OCI-LY1 (cell line): Measurements from ENCODE around the gene FIZ1.

Source experiments
- H2AFZ ChIP-seq: fragments of 200-600 bp; sonication (generic), shearing (Covaris generic); 2 replicates; pipeline ENCODE4 v1.6.0; 2014; ENCODE audit warnings: antibody characterized with exemption, mild to moderate bottlenecking, low read length
- H3F3A ChIP-seq: fragments of 200-600 bp; sonication (generic), shearing (Covaris generic); 2 replicates; pipeline ENCODE4 v1.6.0; 2014; ENCODE audit warnings: mild to moderate bottlenecking, antibody characterized with exemption, low read length, moderate library complexity; ENCODE audit not compliant: insufficient read depth
- H3K27ac ChIP-seq: fragments of 200-600 bp; sonication (generic); 2 replicates; pipeline ENCODE4 v1.5.1; 2014; ENCODE audit warnings: low read length, mixed run types, mild to moderate bottlenecking, low read depth; ENCODE audit not compliant: poor library complexity, severe bottlenecking
- H3K27me3 ChIP-seq: fragments of 200-600 bp; sonication (generic); 2 replicates; pipeline ENCODE4 v1.6.0; 2014; ENCODE audit warnings: antibody characterized with exemption, mild to moderate bottlenecking, low read length, moderate library complexity; ENCODE audit not compliant: insufficient read depth
- H3K36me3 ChIP-seq: fragments of 200-600 bp; sonication (generic); 2 replicates; pipeline ENCODE4 v1.6.1; 2014; ENCODE audit warnings: mild to moderate bottlenecking, antibody characterized with exemption, low read length, moderate library complexity, mixed read lengths; ENCODE audit not compliant: insufficient read depth
- H3K4me1 ChIP-seq: fragments of 200-600 bp; sonication (generic); 2 replicates; pipeline ENCODE4 v1.5.1; 2014; ENCODE audit warnings: mild to moderate bottlenecking, low read length, moderate library complexity; ENCODE audit not compliant: insufficient read depth, severe bottlenecking
- H3K4me2 ChIP-seq: fragments of 200-600 bp; sonication (generic), shearing (Covaris generic); 2 replicates; pipeline ENCODE4 v1.6.1; 2014; ENCODE audit warnings: low read length
- H3K4me3 ChIP-seq: fragments of 200-600 bp; sonication (generic); 2 replicates; pipeline ENCODE4 v1.5.1; 2014; ENCODE audit warnings: low read length, low read depth, mild to moderate bottlenecking, mixed read lengths; ENCODE audit not compliant: poor library complexity, severe bottlenecking
- H3K79me2 ChIP-seq: fragments of 200-600 bp; shearing (Covaris generic); 2 replicates; pipeline ENCODE4 v1.6.1; 2016; ENCODE audit warnings: mixed run types, low read length, mixed read lengths; ENCODE audit not compliant: insufficient read depth
- H3K9ac ChIP-seq: fragments of 200-600 bp; sonication (generic), shearing (Covaris generic); 2 replicates; pipeline ENCODE4 v1.6.1; 2014; ENCODE audit warnings: mild to moderate bottlenecking, low read length, mixed read lengths
- H3K9me2 ChIP-seq: fragments of 200-600 bp; sonication (generic), shearing (Covaris generic); 2 replicates; pipeline ENCODE4 v1.6.1; 2014; ENCODE audit warnings: low read depth, mild to moderate bottlenecking, low read length, mixed read lengths
- H3K9me3 ChIP-seq: fragments of 200-600 bp; shearing (Covaris generic); 2 replicates; pipeline ENCODE4 v1.6.1; 2014; ENCODE audit warnings: low read length, mixed read lengths
- H4K20me1 ChIP-seq: fragments of 200-600 bp; sonication (generic), shearing (Covaris generic); 2 replicates; pipeline ENCODE4 v1.6.0; 2016; ENCODE audit warnings: mild to moderate bottlenecking, low read length; ENCODE audit not compliant: insufficient read depth
- EZH2 ChIP-seq: fragments of 200-600 bp; sonication (generic), shearing (Covaris generic); IDR thresholded peaks from 2 replicates; pipeline ENCODE4 v1.8.0; 2017; ENCODE audit warnings: borderline replicate concordance, mixed run types, mild to moderate bottlenecking, antibody characterized with exemption, low read length, moderate library complexity, mixed read lengths
- TF ChIP-seq, protein P1 (sequence below): fragments of 200-600 bp; sonication (generic), shearing (Covaris generic); IDR thresholded peaks from 2 replicates; pipeline ENCODE4 v1.5.1; 2017; ENCODE audit warnings: mild to moderate bottlenecking, antibody characterized with exemption, low read length, moderate library complexity, mixed read lengths

FIZ1 gene

DNA sequence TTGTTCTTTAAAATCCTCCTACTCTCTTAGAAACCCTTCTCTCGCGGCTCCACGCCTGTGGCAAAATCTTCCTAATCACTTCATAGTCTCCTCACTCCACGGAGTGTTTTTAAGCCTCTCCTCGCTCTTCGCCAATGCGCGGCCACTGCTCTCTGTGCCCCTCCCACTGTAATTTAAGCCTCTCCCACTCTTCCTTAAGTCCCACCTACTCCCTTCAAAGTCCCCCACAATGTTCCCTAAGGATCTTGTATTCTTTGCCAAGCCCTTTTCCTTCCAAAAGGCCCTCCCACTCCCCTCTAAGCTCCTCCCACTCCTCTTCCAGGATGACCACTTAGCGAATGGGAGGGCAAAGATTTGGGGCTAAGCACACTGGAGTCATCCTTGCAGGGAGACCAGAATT, 1.3 kb downstream of the FIZ1 start:
- no peak overlapping the region for H2AFZ ChIP-seq
- no peaks in the 10 kb centered on the region for H3K27me3 ChIP-seq
- TF ChIP-seq, protein P1, sequence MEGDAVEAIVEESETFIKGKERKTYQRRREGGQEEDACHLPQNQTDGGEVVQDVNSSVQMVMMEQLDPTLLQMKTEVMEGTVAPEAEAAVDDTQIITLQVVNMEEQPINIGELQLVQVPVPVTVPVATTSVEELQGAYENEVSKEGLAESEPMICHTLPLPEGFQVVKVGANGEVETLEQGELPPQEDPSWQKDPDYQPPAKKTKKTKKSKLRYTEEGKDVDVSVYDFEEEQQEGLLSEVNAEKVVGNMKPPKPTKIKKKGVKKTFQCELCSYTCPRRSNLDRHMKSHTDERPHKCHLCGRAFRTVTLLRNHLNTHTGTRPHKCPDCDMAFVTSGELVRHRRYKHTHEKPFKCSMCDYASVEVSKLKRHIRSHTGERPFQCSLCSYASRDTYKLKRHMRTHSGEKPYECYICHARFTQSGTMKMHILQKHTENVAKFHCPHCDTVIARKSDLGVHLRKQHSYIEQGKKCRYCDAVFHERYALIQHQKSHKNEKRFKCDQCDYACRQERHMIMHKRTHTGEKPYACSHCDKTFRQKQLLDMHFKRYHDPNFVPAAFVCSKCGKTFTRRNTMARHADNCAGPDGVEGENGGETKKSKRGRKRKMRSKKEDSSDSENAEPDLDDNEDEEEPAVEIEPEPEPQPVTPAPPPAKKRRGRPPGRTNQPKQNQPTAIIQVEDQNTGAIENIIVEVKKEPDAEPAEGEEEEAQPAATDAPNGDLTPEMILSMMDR: no peak
- no peak for TF ChIP-seq EZH2
- H3K9me3 ChIP-seq: no peaks in the 10 kb centered on the region
- no peaks in the 10 kb centered on the region for H4K20me1 ChIP-seq
- no peak overlapping the region for H3K9ac ChIP-seq
- H3K9me2 ChIP-seq: no peaks in the 10 kb centered on the region
- peaks cover 20% of the 10 kb centered on the region for H3K36me3 ChIP-seq
- no peak overlapping the region for H3K27ac ChIP-seq
- no peaks in the 10 kb centered on the region for H3F3A ChIP-seq
- no peak overlapping the region for H3K4me3 ChIP-seq
- no peaks in the 10 kb centered on the region for H3K79me2 ChIP-seq
- H3K4me1 ChIP-seq: peaks cover 11% of the 10 kb centered on the region
- H3K4me2 ChIP-seq: no peak overlapping the region

DNA sequence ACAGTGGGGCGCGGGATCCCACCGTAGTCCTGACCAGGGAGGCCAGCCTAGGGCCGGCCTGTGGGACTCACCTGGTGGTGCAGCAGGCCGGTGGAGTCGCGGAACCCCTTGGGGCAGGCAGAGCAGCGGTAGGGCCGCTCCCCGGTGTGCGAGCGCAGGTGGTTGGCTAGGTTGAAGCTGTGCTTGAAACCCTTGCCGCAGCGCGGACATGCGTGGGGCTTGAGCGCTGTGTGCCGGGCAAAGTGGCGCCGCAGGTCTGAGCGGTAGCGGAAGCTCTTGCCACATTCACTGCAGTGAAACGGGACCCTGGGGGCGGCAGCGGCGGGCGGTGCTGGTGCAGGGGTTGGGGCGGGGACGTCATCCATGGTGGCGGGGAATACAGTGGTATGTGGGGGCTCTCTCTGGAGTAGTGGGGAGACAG, 1.8 kb downstream of the FIZ1 start:
- TF ChIP-seq EZH2: no peak
- TF ChIP-seq, protein P1: no peak
- no peak overlapping the region for H3K4me3 ChIP-seq
- H3K27me3 ChIP-seq: no peaks in the 10 kb centered on the region
- H3K9me3 ChIP-seq: no peaks in the 10 kb centered on the region
- H3K9ac ChIP-seq: no peak overlapping the region
- no peaks in the 10 kb centered on the region for H3K9me2 ChIP-seq
- H2AFZ ChIP-seq: no peak overlapping the region
- H3F3A ChIP-seq: no peaks in the 10 kb centered on the region
- no peaks in the 10 kb centered on the region for H4K20me1 ChIP-seq
- peaks cover 20% of the 10 kb centered on the region for H3K36me3 ChIP-seq
- no peak overlapping the region for H3K27ac ChIP-seq
- peaks cover 11% of the 10 kb centered on the region for H3K4me1 ChIP-seq
- no peaks in the 10 kb centered on the region for H3K79me2 ChIP-seq
- H3K4me2 ChIP-seq: no peak overlapping the region

DNA sequence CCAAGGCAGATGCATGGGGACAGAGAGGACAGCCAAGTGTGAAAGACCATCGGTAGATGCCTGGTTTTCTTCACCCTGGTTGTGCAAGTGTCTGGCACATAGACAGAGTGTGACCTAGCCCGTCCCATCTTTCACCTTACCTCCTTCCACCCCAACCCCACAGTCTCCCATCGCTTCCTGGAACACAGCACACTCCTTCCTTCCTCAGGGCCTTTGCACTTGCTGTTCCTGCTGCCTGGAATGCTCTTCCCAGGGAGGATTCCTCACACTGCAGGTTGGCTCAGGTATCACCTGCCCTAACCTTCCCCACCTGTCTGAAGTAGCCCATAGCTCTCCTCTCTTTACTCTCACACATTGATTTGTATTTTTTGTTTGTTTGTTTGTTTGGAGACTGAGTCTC, 3.0 kb downstream of the FIZ1 start:
- Histone ChIP-seq H3K4me1 (peaks cover 9% of the 10 kb centered on the region), H3K27me3 (no peaks in the 10 kb centered on the region), H3K36me3 (peaks cover 20% of the 10 kb centered on the region), H3K4me2 (no peak overlapping the region), H3K9me3 (no peaks in the 10 kb centered on the region), H3K9ac (no peak overlapping the region), H3K9me2 (no peaks in the 10 kb centered on the region), H3F3A (no peaks in the 10 kb centered on the region), H3K79me2 (no peaks in the 10 kb centered on the region), H4K20me1 (no peaks in the 10 kb centered on the region), H2AFZ (no peak overlapping the region), H3K4me3 (no peak overlapping the region), H3K27ac (no peak overlapping the region)
- TF ChIP-seq, protein P1: no peak
- no peak for TF ChIP-seq EZH2
